ENCODE measurements around the gene SORCS2. TPM values are rescaled to one million over a fixed set of nuclear protein-coding genes. Genes with fewer than 3 reads are reported as not detected.

SORCS2 gene
- total and polyA plus RNA-seq, 12 donors: 0.67 to 15.5 (median 1.3) TPM

DNA sequence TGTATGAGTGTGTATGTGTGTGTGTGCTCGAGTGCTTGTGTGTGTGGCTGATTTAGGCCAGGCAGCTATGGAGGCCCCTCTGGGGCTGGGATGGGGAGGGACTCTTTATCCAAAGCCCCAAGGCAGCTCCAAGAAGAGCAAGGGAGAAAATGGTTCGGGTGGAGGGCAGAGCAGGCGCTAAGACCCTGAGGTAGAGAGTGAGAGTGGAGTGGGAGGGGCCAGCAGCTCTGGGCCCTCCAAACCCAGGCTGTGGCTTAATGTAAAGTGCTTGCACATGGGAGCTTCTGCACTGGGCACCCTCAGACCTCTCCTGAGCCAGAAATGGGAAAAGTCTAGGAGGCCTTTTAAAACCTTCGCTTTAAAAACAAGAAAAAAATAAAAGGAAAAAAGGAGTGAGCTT is 475.9 kb downstream of the SORCS2 start:
- Histone ChIP-seq H3K4me1 (replicated peaks in 1 of 2) (no peaks in the 10 kb centered on the region), H3K27me3 (no peaks in the 10 kb centered on the region), H3K36me3 (replicated peaks in 1 of 2) (no peaks in the 10 kb centered on the region), H3K9me3 (replicated peaks in 1 of 3) (no peaks in the 10 kb centered on the region), H3K27ac (no peak overlapping the region), H3K4me3 (no peak overlapping the region)
- intact Hi-C loops (cut with DNase I): no loop called here
- 76 to 91% (median 81%) methylated on average over 4 of the region's 4 CpGs for WGBS, 4 donors
- DNase-seq: no peak
- TF ChIP-seq, protein P1, sequence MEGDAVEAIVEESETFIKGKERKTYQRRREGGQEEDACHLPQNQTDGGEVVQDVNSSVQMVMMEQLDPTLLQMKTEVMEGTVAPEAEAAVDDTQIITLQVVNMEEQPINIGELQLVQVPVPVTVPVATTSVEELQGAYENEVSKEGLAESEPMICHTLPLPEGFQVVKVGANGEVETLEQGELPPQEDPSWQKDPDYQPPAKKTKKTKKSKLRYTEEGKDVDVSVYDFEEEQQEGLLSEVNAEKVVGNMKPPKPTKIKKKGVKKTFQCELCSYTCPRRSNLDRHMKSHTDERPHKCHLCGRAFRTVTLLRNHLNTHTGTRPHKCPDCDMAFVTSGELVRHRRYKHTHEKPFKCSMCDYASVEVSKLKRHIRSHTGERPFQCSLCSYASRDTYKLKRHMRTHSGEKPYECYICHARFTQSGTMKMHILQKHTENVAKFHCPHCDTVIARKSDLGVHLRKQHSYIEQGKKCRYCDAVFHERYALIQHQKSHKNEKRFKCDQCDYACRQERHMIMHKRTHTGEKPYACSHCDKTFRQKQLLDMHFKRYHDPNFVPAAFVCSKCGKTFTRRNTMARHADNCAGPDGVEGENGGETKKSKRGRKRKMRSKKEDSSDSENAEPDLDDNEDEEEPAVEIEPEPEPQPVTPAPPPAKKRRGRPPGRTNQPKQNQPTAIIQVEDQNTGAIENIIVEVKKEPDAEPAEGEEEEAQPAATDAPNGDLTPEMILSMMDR (IDR thresholded peaks at IDR 0.05): no peak

DNA sequence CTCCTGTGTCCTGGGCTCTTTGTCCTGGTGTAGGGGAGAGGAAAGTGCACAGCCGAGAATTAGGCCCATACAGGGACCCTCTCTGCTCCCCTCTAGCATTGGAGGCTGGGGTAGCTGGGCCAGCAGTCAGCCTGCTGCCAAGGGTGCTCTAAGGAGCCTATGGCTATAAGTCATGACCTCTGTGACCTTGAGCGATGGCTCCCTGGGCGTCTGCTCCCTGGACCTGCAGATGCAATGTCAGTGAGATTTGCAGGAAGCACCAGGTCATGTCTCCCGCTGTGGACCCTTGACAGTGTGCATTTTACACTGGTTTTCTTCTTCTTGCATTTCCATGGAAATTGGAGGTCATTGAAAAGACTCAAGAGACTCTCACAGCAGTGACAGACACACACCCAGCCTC is 476.5 kb downstream of the SORCS2 start:
- WGBS, 4 donors: 56 to 69% (median 62%) methylated on average over 3 to 4 of the region's 4 CpGs
- Histone ChIP-seq H3K27ac (no peak overlapping the region), H3K4me1 (replicated peaks in 1 of 2) (no peaks in the 10 kb centered on the region), H3K27me3 (no peaks in the 10 kb centered on the region), H3K36me3 (replicated peaks in 1 of 2) (no peaks in the 10 kb centered on the region), H3K9me3 (replicated peaks in 1 of 3) (no peaks in the 10 kb centered on the region), H3K4me3 (no peak overlapping the region)
- no peak for TF ChIP-seq POLR2A (IDR thresholded peaks at IDR 0.05)
- TF ChIP-seq, protein P1 (IDR thresholded peaks at IDR 0.05): no peak
- intact Hi-C loops (cut with DNase I): no loop called here
- no peak for DNase-seq

DNA sequence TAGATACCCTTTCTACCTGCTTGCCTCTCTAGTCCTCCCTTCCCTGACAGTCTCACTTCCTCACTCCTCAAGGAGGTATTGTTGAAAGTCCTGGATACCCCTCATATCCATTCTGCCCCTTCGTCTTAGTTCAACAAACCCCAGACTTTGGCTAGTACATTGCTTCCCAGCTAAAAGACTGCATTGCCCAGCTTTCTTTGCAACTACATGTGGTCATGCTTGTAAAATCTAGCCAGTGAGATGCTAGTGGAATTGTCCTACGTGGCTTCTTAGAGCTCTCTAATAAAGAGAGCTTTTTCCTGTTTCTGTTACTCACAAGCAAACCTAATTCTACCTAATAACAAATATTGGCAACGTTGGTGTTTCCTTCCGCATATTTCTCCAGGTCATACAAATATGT is 480.3 kb downstream of the SORCS2 start:
- intact Hi-C loops (cut with DNase I): no loop called here
- 76 to 83% (median 80%) methylated on average over 4 of the region's 4 CpGs for WGBS, 4 donors
- H3K4me3 ChIP-seq: no peak overlapping the region
- peaks cover 3% of the 10 kb centered on the region for H3K27me3 ChIP-seq
- H3K4me1 ChIP-seq (replicated peaks in 1 of 2): no peaks in the 10 kb centered on the region
- no peak for DNase-seq
- H3K36me3 ChIP-seq (replicated peaks in 1 of 2): no peaks in the 10 kb centered on the region
- TF ChIP-seq, protein P1 (IDR thresholded peaks at IDR 0.05): no peak
- TF ChIP-seq POLR2A (IDR thresholded peaks at IDR 0.05): no peak
- no peaks in the 10 kb centered on the region for H3K9me3 ChIP-seq (replicated peaks in 1 of 3)
- H3K27ac ChIP-seq: no peak overlapping the region

- DNase-seq: no peak
- intact Hi-C loops (cut with DNase I): no loop called here
- TF ChIP-seq POLR2A (IDR thresholded peaks at IDR 0.05): no peak
- TF ChIP-seq, protein P1 (IDR thresholded peaks at IDR 0.05): no peak
- no peak overlapping the region for H3K4me3 ChIP-seq
- no peak overlapping the region for H3K27ac ChIP-seq
- WGBS, 4 donors: 77 to 81% (median 80%) methylated on average over 9 of the region's 9 CpGs
- H3K27me3 ChIP-seq: peaks cover 3% of the 10 kb centered on the region
- H3K4me1 ChIP-seq (replicated peaks in 1 of 2): no peaks in the 10 kb centered on the region
- H3K36me3 ChIP-seq (replicated peaks in 1 of 2): no peaks in the 10 kb centered on the region
- no peaks in the 10 kb centered on the region for H3K9me3 ChIP-seq (replicated peaks in 1 of 3)
These were observed 480.8 kb downstream of the SORCS2 start for GRCh38 chr4:7673121-7673520.
